Activated CD4-positive, alpha-beta T cell treated with anti-CD3 and anti-CD28 coated beads for 36 hours (primary cell): Measurements from ENCODE around the gene ALX3. TPM values are rescaled to one million over a fixed set of nuclear protein-coding genes. Genes with fewer than 3 reads are reported as not detected.
"Not testable (repeated sequence)": the region's sequence is repeated elsewhere in the genome, so short reads cannot be mapped to it uniquely, and the experiment has no call there.

ENCODE experiments used
- ATAC-seq: fragments of 200-7000 bp; cut with Tn5 transposase; one replicate; pipeline ENCODE4 v1.10.0; 2021; ENCODE audit warnings: mild to moderate bottlenecking, moderate library complexity
- CTCF ChIA-PET: fragments of 350-600 bp; sonication (Branson Sonifier 250); formaldehyde crosslinking; loops from one replicate; lab custom pipeline; 2021; ENCODE audit warnings: antibody characterized with exemption; lab: Charles Lee
- POLR2A ChIA-PET: fragments of 350-600 bp; sonication (Branson Sonifier 250); formaldehyde crosslinking; loops from one replicate; lab custom pipeline; 2021; ENCODE audit warnings: antibody characterized with exemption, inconsistent platforms; lab: Charles Lee
- DNase-seq: peaks from one replicate; pipeline ENCODE4 v3.0.0-alpha.2; 2020
- H3K27ac Mint-ChIP-seq: one replicate; pipeline ENCODE4 v1.8.0; 2021; ENCODE audit warnings: mixed read lengths
- H3K27me3 Mint-ChIP-seq: one replicate; pipeline ENCODE4 v1.8.0; 2021; ENCODE audit warnings: mixed read lengths
- H3K36me3 Mint-ChIP-seq: one replicate; pipeline ENCODE4 v1.8.0; 2021; ENCODE audit warnings: low read depth, mixed read lengths
- H3K4me1 Mint-ChIP-seq: one replicate; pipeline ENCODE4 v1.8.0; 2021; ENCODE audit warnings: mixed read lengths
- H3K4me3 Mint-ChIP-seq: one replicate; pipeline ENCODE4 v1.8.0; 2021; ENCODE audit warnings: mild to moderate bottlenecking, moderate library complexity, mixed read lengths
- H3K9me3 Mint-ChIP-seq: one replicate; pipeline ENCODE4 v1.8.0; 2021; ENCODE audit warnings: low read depth, mixed read lengths
- intact Hi-C, 2 experiments: fragments of 100-400 bp; cut with DNase I in 1 of 2; cut with micrococcal nuclease in 1 of 2; formaldehyde crosslinking; loops; one replicate each; pipeline versions ENCODE4 v1.14.2 to v1.15.1; 2022 to 2024; cut with DNase I, micrococcal nuclease
- total RNA-seq, 2 experiments: library from RNA; stranded (reverse); gene quantifications; one replicate each; pipeline ENCODE4 v1.2.3, GENCODE V29; 2021

Gene ALX3
- total RNA-seq, 2 experiments from 2014 or later, result not detected

GRCh38 chr1:110079995-110080394 lies 9.5 kb upstream of the ALX3 start:
- H3K9me3 Mint-ChIP-seq, ATAC-seq, H3K27ac Mint-ChIP-seq, POLR2A ChIA-PET, H3K4me1 Mint-ChIP-seq, H3K4me3 Mint-ChIP-seq, H3K36me3 Mint-ChIP-seq, intact Hi-C loops, DNase-seq: not testable (repeated sequence)
- peaks cover 44% of the 10 kb centered on the region for H3K27me3 Mint-ChIP-seq
- CTCF ChIA-PET, result interaction anchor here (1.8 to 4.1 kb wide), 2 partner anchors 14 to 25 kb away, joined by 5 to 29 read pairs; no protein-coding TSS in a partner anchor

DNA sequence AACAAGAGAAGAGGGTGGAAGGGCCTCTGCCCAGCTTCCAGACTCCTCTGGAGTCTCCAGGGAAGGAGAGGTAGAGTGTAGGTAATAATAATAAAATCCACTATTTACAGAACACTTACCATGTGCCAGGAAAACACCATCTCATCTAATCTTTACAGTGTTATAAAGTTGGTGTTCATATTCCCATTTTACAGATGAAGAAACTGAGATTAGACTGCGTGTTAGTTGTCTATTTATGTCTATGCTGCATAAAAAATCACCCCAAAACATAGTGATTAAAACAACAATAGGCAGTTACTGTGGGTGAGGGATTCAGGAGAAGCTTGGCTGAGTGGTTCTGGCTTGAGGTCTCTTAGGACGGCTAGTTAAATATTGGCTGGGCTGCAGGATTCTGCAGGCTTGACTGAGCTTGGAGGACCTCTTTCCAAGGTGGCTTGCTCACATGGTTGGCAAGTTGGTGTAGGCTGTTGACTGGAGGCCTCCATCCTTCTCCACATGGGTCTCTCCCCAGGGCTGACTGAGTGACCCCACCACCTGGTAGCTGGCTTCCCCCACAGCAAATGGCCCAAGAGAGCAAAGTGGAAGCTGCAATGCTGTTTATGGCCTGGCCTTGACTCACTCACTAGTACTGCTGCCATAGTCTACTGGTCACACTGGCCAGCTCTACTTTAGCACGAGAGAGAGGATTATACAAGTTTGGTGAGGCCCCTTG lies 6.5 kb upstream of the ALX3 start:
- intact Hi-C loops, result no loop called here
- no peak overlapping the region for H3K4me3 Mint-ChIP-seq
- no peaks in the 10 kb centered on the region for H3K9me3 Mint-ChIP-seq
- no peak overlapping the region for H3K27ac Mint-ChIP-seq
- peaks cover 41% of the 10 kb centered on the region for H3K27me3 Mint-ChIP-seq
- ChIA-PET POLR2A (no interaction called here), CTCF (interaction anchor here (0.6 to 1.9 kb wide), 6 partner anchors 11 to 27 kb away, joined by 3 to 7 read pairs (median 4); no protein-coding TSS in a partner anchor)
- no peaks in the 10 kb centered on the region for H3K4me1 Mint-ChIP-seq
- ATAC-seq, result no peak
- H3K36me3 Mint-ChIP-seq, result no peaks in the 10 kb centered on the region
- no peak for DNase-seq

DNA sequence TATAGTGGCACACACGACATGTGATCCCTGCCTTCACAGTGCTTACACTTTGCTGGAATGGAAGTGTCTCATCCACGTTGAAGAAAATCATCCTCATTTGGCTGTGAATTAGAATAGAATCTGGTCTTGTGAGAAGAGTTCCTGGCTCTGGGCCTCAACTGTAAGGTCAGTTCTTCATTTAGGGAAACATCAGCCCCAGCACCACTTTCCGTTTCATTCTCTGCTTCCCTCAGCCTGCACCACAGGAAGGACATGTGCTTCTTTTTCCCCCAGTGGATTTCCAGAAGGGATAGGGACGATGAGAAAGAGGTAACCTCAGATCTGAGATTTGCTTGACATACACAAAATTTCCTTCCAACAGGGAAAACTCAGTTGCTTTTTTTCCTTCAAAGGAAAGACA lies 3.7 kb upstream of the ALX3 start:
- no peak for DNase-seq
- POLR2A ChIA-PET, result no interaction called here
- H3K9me3 Mint-ChIP-seq, result no peaks in the 10 kb centered on the region
- H3K27ac Mint-ChIP-seq, result no peak overlapping the region
- H3K27me3 Mint-ChIP-seq, result peaks cover 52% of the 10 kb centered on the region
- H3K4me3 Mint-ChIP-seq, result no peak overlapping the region
- intact Hi-C loops, result no loop called here
- CTCF ChIA-PET, result interaction anchor here (0.7 to 3.8 kb wide), 4 partner anchors 8 to 28 kb away, joined by 3 to 36 read pairs (median 4); no protein-coding TSS in a partner anchor
- ATAC-seq, result no peak
- no peaks in the 10 kb centered on the region for H3K36me3 Mint-ChIP-seq
- H3K4me1 Mint-ChIP-seq, result peaks cover 8% of the 10 kb centered on the region

- ChIA-PET CTCF (no interaction called here), POLR2A (interaction anchor here (0.9 kb wide), 1 partner anchor 13 kb away, joined by 3 read pairs; no protein-coding TSS in a partner anchor)
- Mint-ChIP-seq H3K4me3 (no peak overlapping the region), H3K36me3 (no peaks in the 10 kb centered on the region), H3K9me3 (no peaks in the 10 kb centered on the region), H3K27ac (no peak overlapping the region), H3K4me1 (peaks cover 17% of the 10 kb centered on the region), H3K27me3 (peaks cover 61% of the 10 kb centered on the region)
- ATAC-seq (peak; percentile 20), DNase-seq (no peak)
- intact Hi-C loops, result no loop called here
Measured at GRCh38 chr1:110070282-110070669, 196 bp downstream of the ALX3 start.

GRCh38 chr1:110069404-110070281 lies 829 bp downstream of the ALX3 start:
- no peak overlapping the region for H3K4me3 Mint-ChIP-seq
- no peaks in the 10 kb centered on the region for H3K36me3 Mint-ChIP-seq
- peaks cover 17% of the 10 kb centered on the region for H3K4me1 Mint-ChIP-seq
- DNase-seq (peak; percentile 27), ATAC-seq (peak; percentile 44)
- H3K27me3 Mint-ChIP-seq, result peaks cover 57% of the 10 kb centered on the region
- intact Hi-C loops, result loop anchor here in 1 of 2 experiments (2.0 kb wide), 1 partner anchor 13 kb away; no protein-coding TSS in a partner anchor
- H3K27ac Mint-ChIP-seq, result no peak overlapping the region
- POLR2A ChIA-PET, result no interaction called here
- no peaks in the 10 kb centered on the region for H3K9me3 Mint-ChIP-seq
- CTCF ChIA-PET, result interaction anchor here (0.7 to 1.5 kb wide), 3 partner anchors 10 to 37 kb away, joined by 3 to 5 read pairs (median 3); no protein-coding TSS in a partner anchor

DNA sequence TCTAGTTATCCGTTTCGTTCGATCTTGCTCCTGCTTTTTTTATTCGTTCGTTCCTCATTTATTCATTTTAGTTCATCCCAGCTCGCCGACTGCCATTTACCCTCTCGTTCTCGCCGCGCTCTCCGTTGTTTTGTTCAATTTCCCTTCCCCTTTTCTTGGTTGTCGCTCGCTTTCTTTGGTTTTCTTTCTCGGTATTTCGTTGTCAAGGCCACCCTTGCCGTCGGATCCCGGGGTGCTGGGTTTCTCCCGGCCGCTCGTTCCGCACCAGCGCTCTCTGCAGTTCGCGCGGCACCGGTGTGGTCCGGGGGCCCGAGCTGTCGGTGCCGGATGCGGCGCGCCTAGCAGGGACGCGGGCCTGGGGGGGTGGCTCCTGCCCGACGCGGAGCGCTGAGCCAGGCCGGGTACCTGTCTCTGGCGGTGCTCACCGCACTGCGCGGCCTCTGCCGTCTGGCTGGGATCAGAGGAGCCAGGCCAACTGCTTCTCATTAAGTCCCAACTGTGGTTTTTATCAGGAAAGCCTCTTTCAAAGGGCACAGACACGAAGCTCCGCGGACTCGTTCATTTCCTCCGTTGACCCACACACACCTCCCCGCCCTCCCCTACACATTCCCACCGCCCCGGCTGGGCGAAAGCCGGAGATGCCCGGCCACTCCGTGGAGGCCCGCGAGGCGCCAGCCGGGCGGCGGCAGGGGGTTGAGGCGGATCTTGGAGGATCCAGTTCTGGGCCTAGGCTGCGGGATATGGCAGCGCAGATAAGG lies 1.6 kb downstream of the ALX3 start:
- H3K9me3 Mint-ChIP-seq, result no peaks in the 10 kb centered on the region
- H3K36me3 Mint-ChIP-seq, result no peaks in the 10 kb centered on the region
- DNase-seq (peak; percentile 49), ATAC-seq (peak; percentile 34)
- no peak overlapping the region for H3K27ac Mint-ChIP-seq
- ChIA-PET POLR2A (no interaction called here), CTCF (interaction anchor here (0.7 to 1.5 kb wide), 4 partner anchors 9 to 39 kb away, joined by 3 to 5 read pairs (median 4); no protein-coding TSS in a partner anchor)
- peaks cover 57% of the 10 kb centered on the region for H3K27me3 Mint-ChIP-seq
- peak overlapping the region; percentile 15 for H3K4me3 Mint-ChIP-seq
- intact Hi-C loops, result loop anchor here (1.0 to 2.0 kb wide), 2 partner anchors 14 to 15 kb away; no protein-coding TSS in a partner anchor
- peaks cover 17% of the 10 kb centered on the region for H3K4me1 Mint-ChIP-seq

DNA sequence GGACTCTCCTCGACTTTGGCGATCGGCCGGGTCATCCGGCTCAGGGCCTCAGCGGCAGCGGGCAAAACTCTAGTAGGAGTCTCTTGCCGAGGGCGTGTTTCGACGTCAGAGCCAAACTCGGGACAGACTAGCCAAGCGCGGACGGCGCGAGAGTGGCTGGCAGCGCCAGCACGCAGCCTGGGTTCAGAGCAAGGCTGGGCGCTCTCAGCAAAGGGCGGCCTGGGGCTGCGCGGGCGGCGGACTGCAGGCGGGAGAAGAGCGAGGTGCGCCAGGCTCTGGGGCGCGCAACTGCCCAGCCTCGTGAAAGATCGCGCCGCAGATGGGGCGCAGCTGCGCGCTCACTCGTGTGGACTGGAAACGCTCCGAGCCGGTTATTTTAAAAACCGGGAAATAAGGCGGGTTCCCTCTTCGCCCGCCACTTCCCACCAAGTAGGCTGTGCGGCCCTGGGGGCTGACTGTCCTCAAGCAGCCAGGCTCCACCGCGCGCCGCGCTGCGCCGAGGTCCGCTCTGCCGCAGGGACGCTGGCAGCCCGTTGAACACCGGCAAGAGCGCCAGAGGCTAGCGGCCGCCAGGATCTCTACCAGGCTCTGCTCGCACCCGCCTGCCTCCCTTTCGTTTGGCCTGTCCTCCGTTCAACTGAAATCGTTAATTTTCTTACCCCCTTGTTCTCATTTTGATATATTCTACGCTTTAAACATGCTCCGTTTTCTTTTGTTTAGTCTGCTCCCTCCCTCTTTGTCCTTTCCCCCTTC lies 2.4 kb downstream of the ALX3 start:
- Mint-ChIP-seq H3K27me3 (peaks cover 53% of the 10 kb centered on the region), H3K36me3 (no peaks in the 10 kb centered on the region), H3K9me3 (no peaks in the 10 kb centered on the region), H3K27ac (no peak overlapping the region), H3K4me1 (peaks cover 17% of the 10 kb centered on the region), H3K4me3 (peak overlapping the region; percentile 15)
- ChIA-PET POLR2A (no interaction called here), CTCF (interaction anchor here (0.8 to 1.5 kb wide), 5 partner anchors 8 to 1690 kb away, joined by 3 to 5 read pairs (median 4); no protein-coding TSS in a partner anchor)
- peak; percentile 11 for ATAC-seq
- intact Hi-C loops, result loop anchor here (1.0 to 2.0 kb wide), 2 partner anchors 15 to 16 kb away; no protein-coding TSS in a partner anchor
- DNase-seq, result peak; percentile 28

GRCh38 chr1:110067479-110067892 lies 3.0 kb downstream of the ALX3 start:
- Mint-ChIP-seq H3K9me3 (no peaks in the 10 kb centered on the region), H3K36me3 (no peaks in the 10 kb centered on the region), H3K4me3 (no peak overlapping the region), H3K27me3 (peaks cover 48% of the 10 kb centered on the region), H3K27ac (no peak overlapping the region), H3K4me1 (peaks cover 17% of the 10 kb centered on the region)
- ChIA-PET POLR2A (no interaction called here), CTCF (interaction anchor here (0.8 to 1.3 kb wide), 3 partner anchors 21 to 1691 kb away, joined by 3 to 5 read pairs (median 3); no protein-coding TSS in a partner anchor)
- intact Hi-C loops, result no loop called here
- no peak for DNase-seq
- no peak for ATAC-seq

DNA sequence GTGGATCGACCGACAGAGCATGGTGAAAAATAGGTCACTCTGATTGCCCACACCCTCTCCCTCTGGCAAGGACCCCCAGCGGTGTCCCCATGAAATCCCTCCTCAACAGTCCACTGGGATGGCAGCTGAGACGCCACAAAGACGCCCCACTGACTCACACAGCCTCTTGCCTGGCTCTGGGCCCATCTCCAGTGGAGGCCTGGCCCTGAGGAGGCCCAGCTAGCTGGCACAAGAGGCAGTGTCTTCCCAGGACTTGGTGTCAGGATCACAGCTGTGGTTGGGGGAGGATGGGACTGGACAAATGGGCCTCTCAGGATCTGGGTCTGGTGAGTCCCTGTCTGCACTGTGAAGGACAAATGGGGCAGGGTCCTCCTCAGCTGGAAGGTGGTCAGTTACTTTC lies 4.6 kb downstream of the ALX3 start:
- Mint-ChIP-seq H3K4me1 (peaks cover 17% of the 10 kb centered on the region), H3K27me3 (peaks cover 33% of the 10 kb centered on the region), H3K27ac (no peak overlapping the region), H3K4me3 (no peak overlapping the region), H3K36me3 (peaks cover 3% of the 10 kb centered on the region), H3K9me3 (no peaks in the 10 kb centered on the region)
- ChIA-PET CTCF (interaction anchor here (0.6 to 2.3 kb wide), 5 partner anchors 9 to 67 kb away, joined by 3 to 18 read pairs (median 4); no protein-coding TSS in a partner anchor), POLR2A (no interaction called here)
- ATAC-seq (no peak), DNase-seq (no peak)
- intact Hi-C loops, result no loop called here
